Right hindlimb (tissue), 1 donor: ENCODE data around the gene CLK3.
A peak's percentile ranks its signal among the peaks of the same experiment; 100 is the strongest.
"Not testable (repeated sequence)": the region's sequence is repeated elsewhere in the genome, so short reads cannot be mapped to it uniquely, and the experiment has no call there.

Experiments used
- DNase-seq: peaks from one replicate; pipeline ENCODE4 v3.0.0-alpha.2; 2018

The CLK3 gene

DNA sequence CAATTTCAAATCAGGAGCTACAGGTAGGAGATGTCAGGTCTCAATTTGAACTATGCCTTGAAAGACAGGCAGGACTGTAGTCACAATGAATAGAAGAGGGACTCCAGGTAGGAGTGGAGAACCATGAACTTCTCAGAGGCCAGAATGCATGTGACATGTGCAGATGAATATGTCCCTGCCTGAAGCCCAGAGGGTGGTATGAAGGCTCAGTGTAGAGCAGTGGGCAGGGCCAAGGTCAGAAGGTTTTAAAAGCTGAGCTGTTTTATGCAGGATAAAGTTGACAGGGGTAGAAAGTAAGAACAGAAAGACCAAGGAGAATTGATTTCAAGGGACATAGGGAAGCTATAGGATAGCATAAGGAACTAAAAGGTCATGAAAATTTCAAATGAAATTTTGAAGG, 30.8 kb downstream of the CLK3 start:
- no peak for DNase-seq

DNA sequence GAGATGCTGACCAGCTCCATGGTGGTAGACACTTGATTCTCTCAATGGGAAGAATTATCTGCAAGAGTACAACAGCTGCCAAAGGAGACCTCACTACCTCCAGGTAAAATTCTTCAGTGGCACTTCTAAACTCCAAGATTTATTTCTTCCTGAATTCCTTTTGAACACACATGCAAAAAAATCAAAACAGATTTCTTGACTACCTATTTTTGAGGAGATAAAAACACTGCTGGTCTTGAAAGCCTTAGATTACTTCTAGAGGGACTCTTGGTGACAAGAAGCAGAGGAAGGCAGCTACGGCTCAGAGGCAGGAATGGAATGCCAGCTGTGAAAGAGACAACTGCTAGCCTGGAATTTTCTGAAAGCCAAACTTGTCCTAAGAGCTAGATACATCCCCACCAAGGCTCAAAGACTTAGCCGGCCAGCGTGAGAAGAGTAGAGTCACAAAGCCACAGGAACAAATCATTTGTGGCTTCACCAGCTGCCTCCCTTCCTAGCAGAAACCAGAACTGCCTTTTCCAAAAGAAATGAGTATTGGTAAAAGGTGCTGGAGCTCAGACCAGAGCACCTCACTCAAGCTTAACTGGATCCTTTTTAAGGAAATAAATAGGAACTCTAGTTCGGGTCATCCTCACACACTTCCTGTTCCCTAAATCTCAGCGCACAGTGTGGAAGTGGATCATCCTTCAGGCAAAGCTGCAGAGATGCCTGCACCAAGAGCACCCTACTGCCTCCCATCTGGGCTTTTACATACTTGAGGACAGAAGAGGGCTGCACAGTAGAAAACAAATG, 32.6 kb downstream of the CLK3 start:
- DNase-seq = no peak

DNA sequence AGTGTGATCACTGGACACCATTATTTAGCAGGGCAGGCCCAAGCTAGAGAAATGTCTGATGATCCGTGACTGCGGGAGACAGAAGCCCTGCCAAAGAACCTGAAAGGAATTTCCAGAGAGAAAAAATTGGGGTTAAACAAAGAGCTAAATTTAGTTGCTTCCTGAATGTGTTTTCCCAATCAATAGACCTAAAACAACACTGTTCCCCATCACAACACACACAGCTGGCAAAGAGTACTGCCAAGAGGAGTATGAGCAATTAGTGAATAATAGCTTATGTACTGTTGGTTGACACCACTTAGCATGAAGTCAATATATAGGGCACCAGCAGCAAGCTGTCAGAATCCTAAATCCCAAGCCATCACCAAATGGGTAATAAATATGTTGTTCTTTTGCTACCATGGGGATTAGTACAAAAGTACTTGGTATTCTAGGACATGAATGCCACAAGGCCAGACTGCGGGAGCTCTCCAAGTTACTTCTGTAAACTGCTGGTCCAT, 35.7 kb downstream of the CLK3 start:
- DNase-seq = no peak

DNA sequence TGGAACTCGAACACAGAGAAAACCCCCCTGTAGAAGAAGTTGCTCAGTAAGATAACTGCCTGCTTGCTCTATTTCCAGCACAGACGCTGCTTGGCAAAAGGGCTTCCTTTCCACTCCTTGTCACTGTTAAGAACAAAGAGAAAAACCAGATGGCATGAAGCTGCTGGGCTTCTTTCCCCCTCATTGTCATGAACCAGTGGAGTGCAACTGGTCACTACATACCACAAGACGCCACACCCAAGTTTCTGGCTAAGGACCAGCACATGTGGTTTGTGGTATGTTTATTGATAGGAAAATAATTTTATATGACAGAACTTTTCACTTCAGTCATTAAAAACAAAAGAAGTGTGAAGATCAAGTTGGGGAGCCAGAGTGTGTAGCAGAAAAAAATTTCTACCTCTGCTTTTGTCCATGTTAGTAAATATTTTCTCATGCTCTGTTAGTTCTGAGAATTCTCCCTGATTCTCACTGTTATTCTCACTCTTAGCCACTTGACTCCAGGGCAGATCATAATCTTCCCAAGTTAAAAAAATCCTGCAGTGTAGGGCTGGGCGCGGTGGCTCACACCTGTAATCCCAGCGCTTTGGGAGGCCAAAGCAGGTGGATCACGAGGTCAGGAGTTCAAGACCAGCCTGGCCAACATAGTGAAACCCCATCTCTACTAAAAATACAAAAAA, 37.9 kb downstream of the CLK3 start:
- DNase-seq = peak; percentile 53

DNA sequence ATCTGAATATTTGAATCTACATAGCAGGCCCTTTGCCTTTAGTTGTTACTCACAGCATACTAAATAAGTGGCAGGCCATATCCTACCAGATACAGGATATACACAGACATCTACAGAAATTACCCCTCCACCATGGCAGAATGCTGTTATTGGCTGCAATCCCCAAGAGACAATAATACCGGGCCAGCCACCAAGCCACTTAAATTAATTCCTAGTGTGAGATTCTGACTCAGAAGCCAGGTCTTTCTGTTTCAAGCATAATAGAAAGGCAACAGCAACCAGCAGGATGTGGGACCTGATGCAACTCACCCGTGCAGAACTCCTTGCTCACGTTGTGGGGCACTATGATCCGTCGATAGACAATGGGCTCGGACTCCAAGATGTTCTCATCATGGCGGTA, 39.8 kb downstream of the CLK3 start:
- no peak for DNase-seq

DNA sequence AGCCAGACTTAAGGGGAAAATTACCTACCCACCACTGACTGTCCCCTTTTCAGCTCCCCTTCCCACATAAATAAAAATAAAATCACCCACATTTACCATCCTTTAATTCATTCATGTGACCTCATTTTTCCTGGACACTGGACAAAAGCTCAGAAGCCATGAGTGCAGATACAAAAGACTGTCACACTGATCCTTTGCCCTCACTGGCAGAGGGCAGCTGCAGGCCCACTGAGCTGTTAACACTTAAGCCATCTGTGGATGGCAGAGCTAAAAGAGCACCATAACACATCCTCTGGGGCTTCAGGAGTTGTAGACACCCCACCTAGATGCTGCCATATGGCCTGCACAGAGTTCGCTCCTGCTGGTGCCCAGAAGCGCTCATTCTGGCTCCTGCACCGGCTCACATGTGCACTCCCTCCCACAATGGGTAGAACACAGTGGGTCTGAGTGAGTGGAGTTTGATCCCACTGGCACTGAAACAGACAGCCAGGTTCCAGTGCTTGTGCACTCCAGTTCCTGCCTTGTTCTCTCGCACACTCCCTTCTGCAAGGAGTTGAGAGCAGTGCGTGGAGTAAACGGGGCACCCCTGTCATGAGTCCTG, 41.4 kb downstream of the CLK3 start:
- DNase-seq = no peak

DNA sequence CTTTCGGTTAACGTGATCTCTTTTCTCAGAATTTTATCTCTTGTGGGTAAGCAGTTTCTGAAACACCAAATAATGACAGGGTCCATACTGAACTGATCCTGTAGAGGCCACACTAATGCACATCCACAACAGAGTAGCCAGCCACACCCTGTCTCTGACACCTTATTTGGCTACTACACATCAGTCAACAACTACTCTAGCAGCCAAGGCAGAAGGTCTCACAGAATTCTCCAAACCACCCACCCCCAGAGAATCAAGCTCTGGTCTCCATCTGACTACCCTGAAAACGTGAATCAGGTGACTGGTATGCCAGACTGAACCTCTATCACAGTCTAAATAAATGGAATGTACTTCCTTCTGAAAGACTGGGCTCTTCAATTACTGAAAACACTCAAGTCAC, 42.2 kb downstream of the CLK3 start:
- no peak for DNase-seq

DNA sequence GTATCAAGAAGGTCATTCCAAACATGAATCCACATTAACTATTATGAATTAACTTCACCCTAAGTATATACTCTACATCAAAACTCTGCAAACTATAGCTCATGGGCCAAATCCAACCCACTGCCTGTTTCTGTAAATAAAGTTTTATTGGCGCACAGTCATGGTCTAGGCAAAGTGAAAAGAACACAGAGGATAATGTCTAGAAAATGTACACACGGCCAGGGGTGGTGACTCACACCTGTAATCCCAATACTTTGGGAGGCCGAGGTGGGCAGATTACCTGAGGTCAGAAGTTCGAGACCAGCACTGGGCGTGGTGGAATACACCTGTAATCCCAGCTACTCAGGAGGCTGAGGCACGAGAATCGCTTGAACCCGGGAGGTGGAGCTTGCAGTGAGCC, 45.6 kb downstream of the CLK3 start:
- DNase-seq = not testable (repeated sequence)

DNA sequence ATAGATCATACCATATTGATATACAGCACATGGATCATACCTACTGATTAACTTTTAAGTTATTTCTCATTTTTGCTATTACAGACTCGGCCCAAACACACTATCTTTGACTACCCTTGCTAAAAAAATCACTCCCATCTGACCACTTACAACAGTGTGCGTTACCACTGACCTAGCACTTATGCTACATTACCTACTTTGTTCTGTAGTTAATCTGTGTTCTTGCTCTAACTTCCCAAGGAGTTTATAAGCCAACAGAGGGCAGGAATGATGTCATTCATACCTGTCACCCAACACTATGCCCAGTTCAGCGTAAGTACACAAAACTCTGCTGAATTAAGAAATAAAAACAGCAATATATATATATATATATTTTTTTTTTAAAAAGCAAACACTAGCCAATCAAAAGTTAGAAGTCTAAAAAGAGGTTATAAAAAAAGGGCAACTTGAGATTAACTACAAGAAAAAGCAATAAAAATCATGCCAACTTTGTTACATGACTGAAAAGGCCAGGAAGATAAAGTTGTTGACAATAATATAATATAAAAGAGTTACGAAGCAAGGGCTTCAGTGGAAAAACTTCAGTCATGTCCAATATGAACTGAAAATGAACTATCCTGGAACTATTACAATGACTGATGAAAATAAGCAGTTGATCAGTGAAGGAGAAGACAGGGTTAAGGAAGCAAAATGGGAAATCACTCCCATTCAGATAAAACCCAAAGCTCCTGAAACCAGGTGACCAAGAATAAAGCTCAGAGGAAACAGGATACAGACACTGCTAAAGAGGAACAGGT, 46.6 kb downstream of the CLK3 start:
- DNase-seq = no peak

DNA sequence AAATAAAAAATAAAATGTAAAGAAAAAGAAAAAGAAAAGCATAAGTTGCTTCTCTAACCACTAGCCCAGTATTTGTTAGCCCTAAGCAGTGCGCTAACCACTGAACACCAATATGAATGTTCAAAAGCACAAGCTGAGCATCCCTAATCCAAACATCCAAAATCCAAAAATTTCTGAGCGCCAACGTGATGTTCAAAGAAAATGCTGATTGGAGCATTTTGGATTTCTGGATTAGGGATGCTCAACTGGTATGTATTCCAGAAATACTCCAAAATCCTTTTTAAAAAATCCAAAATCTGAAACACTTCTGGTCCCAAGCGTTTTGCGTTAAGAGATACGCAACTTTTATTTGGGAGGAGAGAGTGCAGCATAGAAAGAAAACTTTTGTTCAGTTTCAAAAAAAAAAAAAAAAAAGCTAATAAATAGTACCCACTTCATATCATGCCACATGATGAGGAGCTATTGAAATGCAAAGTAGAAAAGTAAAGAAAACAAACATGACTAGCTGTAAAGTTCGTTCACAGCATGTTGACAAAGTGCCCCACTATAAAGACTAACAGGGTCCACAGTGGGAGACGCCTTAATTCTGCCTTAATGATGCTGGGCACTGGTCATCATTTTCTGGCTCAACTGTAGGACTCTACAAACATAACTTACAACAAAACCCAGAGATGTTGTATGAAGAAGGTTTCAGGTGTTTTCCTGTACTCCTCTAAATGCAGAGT, 47.8 kb downstream of the CLK3 start:
- no peak for DNase-seq

DNA sequence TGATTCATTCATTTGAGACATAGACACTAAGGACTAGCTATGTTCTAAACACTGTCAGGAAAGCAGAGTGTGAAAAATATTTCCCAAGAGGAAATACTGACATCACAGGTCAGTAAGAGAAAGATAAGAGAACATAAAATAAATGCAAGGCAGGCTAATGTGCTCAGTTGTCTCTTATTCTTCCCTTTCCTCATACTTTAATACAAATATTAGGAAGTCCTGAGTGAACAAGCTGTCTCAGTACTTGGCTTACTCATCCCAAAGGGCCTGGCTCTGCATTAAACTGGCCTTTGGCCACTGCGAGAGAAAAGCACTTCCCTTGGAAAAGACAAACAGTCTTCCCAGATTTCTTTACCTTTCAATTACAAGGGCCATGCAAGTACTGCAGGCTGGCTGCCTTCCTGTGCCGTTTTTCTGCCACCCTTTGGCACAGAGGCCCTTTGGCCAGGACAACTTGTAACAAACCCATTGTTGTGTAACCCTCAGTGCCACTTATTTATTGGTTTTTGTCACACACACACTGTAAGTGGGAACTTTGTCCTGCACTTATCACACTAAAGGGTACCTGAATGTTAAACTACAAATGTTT, 48.5 kb downstream of the CLK3 start:
- no peak for DNase-seq

DNA sequence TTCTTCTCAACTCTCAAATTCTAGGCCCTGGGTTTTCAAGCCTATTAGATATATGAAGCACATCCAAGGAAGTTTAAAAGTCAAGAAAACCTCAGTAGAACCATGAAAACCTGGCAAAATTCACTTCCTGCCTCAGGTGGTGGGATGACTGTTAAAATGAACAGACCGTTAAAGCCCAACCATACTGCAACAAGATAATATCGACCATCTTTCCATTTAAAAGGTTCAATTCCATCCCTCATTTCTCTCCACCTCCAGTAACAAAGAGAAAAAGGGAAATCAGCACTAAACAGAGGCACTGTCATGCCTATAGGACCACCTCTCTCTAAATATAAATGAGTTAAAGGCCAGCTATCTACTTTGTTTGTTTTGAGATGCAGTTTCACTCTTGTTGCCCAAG, 49.0 kb downstream of the CLK3 start:
- DNase-seq = no peak

DNA sequence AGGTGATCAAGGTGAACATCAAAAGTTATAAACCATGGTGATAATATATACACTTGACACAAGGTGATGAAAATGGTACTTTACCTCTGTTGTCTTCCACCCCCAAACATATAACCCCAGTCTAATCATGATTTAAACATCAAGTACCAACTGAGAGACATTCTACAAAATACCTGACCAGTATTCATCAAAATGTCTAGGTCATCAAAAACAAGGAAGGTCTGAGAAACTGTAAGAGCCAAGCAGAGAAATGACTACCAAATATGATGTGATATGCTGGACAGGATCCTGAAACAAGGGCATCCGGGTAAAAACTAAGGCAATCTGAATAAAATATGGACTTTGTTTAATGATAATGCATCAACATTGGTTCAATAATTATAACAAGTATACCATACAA, 52.3 kb downstream of the CLK3 start:
- no peak for DNase-seq

DNA sequence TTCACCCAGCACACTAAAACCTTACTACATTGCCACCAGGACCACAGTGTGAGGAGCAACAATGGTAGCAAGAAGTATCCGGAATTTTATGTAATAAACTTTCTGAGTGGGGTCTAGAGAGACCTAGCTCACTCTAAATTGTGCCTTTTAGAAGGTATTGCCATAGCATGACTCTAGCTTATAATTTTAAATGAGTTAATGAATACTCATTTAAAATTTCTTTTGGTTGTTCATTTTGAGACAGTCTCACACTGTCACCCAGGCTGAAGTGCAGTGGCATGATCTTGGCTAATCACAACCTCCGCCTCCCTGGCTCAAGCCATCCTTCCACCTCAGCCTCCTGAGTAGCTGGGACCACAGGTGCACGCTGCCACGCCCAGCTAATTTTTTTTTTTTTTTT, 54.0 kb downstream of the CLK3 start:
- no peak for DNase-seq

DNA sequence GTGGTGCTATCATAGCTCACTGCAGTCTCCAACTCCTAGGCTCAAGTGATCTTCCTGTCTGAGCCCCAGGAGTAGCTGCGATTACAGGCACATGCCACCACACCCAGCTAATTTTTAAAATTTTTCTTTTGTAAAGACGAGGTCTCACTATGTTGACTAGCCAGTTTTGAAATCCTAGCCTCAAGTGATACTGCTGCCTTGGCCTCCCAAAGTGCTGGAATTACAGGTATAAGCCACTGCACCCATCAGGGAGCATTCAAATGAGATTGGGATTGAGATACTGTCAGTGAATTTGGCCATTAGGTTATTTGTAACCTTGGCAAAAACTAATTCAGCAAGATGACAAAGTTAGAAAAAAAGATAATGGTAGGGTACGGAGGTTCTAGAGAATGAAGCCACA, 58.5 kb downstream of the CLK3 start:
- no peak for DNase-seq

DNA sequence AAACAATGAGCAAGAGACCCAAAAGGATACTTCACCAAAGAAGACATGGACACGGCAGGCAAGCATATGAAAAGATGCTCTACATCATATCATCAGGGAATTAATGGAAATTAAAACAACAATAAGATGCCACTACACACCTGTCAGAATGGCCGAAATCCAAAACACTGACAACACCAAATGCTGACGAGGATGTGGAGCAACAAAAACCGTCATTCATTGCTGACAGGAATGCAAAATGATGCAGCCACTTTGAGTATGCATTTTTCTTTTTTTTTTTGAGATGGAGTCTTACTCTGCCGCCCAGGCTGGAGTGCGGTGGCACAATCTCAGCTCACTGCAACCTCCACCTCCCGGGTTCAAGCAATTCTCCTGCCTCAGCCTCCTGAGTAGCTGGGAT, 61.2 kb downstream of the CLK3 start:
- no peak for DNase-seq
